Ascending aorta (tissue), 2 donors: Measurements from ENCODE around the gene PCYT1A. TPM values are rescaled to one million over a fixed set of nuclear protein-coding genes. Genes with fewer than 3 reads are reported as not detected.

Source experiments
- DNase-seq, 2 donors: peaks; one replicate each; pipeline ENCODE4 v3.0.0-alpha.2; 2019; ENCODE audit warnings: low spot score in 2 of 2
- H3K27ac ChIP-seq, 2 donors: fragments of 200-600 bp; sonication (generic); one replicate each; pipeline ENCODE4 v1.5.1; 2016 to 2017; ENCODE audit warnings: mild to moderate bottlenecking in 1 of 2
- H3K27me3 ChIP-seq: fragments of 200-600 bp; sonication (generic); one replicate; pipeline ENCODE4 v1.5.1; 2017
- H3K36me3 ChIP-seq, 2 donors: fragments of 200-600 bp; sonication (generic); one replicate each; pipeline ENCODE4 v1.5.1; 2016
- H3K4me1 ChIP-seq, 2 donors: fragments of 200-600 bp; sonication (generic); one replicate each; pipeline ENCODE4 v1.5.1; 2016 to 2017; ENCODE audit warnings: mild to moderate bottlenecking in 1 of 2
- H3K4me3 ChIP-seq, 2 donors: fragments of 200-600 bp; sonication (generic); one replicate each; pipeline ENCODE4 v1.5.1; 2016 to 2017; ENCODE audit warnings: mild to moderate bottlenecking in 1 of 2
- H3K9me3 ChIP-seq, 2 donors: fragments of 200-600 bp; sonication (generic); one replicate each; pipeline ENCODE4 v1.5.1; 2016
- intact Hi-C: fragments of 100-400 bp; cut with DNase I; formaldehyde crosslinking; loops from one replicate; pipeline ENCODE4 v1.15.1; 2023
- total RNA-seq: library from RNA; depleted of rRNA; stranded (reverse); fragments of >200 nt; gene quantifications from one replicate; pipeline ENCODE4 v1.1.0, GENCODE V29; 2016
- TF ChIP-seq, protein P1 (sequence below), 3 experiments: fragments of 200-600 bp in 2 of 3; fragments of 450-650 bp in 1 of 3; sonication (generic) in 2 of 3; IDR thresholded peaks; one replicate each; pipeline ENCODE4 v1.5.1; 2016 to 2019; ENCODE audit warnings: antibody characterized with exemption in 3 of 3, mild to moderate bottlenecking in 1 of 3, moderate library complexity in 1 of 3

Gene PCYT1A
- total RNA-seq, 1 donor from 2014 or later, result 30.7 TPM

DNA sequence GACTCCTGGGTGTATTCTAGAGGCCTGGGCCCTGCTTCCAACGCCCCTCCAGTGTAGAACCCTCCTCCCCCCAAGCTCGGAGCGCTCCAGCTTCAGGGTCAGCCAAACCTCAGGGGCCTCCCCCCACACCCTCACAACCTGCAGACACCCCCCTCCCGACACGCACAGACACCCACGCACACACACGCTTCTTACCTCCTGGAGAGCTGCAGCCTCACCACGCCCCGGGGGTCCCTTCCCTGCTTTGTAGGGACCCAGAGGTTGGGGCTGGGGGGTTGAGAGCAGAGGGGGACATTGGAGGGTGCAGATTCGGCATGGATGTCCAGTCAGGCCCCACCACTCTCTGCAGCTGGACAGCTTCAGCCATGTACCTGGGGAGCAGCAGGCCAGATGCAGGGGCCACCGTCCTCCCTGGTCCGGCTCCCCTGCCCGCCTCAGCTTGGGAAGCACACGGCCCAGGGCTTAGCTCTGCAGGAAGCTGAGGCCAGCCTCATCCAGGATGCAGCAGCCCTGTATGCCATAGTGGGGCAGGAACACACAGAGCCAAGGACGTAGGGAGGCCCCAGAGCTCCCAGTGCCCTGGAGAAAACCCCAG, 89.3 kb downstream of the PCYT1A start:
- no peaks in the 10 kb centered on the region for H3K9me3 ChIP-seq
- intact Hi-C loops, result loop anchor here (5.0 kb wide), 1 partner anchor 126 kb away; no protein-coding TSS in a partner anchor
- H3K27me3 ChIP-seq, result no peaks in the 10 kb centered on the region
- TF ChIP-seq, protein P1, sequence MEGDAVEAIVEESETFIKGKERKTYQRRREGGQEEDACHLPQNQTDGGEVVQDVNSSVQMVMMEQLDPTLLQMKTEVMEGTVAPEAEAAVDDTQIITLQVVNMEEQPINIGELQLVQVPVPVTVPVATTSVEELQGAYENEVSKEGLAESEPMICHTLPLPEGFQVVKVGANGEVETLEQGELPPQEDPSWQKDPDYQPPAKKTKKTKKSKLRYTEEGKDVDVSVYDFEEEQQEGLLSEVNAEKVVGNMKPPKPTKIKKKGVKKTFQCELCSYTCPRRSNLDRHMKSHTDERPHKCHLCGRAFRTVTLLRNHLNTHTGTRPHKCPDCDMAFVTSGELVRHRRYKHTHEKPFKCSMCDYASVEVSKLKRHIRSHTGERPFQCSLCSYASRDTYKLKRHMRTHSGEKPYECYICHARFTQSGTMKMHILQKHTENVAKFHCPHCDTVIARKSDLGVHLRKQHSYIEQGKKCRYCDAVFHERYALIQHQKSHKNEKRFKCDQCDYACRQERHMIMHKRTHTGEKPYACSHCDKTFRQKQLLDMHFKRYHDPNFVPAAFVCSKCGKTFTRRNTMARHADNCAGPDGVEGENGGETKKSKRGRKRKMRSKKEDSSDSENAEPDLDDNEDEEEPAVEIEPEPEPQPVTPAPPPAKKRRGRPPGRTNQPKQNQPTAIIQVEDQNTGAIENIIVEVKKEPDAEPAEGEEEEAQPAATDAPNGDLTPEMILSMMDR (IDR thresholded peaks at IDR 0.05), result no peak
- no peak overlapping the region for H3K27ac ChIP-seq
- DNase-seq, result no peak
- H3K36me3 ChIP-seq, result no peaks in the 10 kb centered on the region
- no peaks in the 10 kb centered on the region for H3K4me1 ChIP-seq
- no peak overlapping the region for H3K4me3 ChIP-seq

DNA sequence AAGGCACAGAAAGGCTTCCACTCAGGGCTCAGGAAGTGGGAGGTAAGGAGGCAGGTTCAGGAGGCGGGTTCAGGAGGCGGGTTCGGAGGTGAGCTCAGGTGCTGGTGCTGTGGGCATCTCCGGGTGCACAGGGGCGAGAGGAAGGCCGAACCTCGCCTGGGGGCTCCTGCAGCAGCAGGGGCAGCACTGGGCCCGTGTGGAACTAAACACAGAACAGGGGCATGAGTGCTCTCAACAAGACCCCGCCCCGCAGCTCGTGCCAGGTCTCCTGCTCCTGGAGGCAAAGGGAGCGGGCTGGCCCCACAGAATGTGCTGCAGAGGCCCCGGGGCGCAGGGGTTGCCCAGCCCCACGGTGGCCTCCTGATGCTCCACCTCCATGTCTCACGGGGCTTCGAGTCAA, 90.0 kb downstream of the PCYT1A start:
- TF ChIP-seq, protein P1 (IDR thresholded peaks at IDR 0.05), result no peak
- Histone ChIP-seq H3K9me3 (no peaks in the 10 kb centered on the region), H3K36me3 (no peaks in the 10 kb centered on the region), H3K27ac (no peak overlapping the region), H3K4me1 (no peaks in the 10 kb centered on the region), H3K4me3 (no peak overlapping the region), H3K27me3 (no peaks in the 10 kb centered on the region)
- no peak for DNase-seq
- intact Hi-C loops, result loop anchor here (5.0 kb wide), 1 partner anchor 125 kb away; no protein-coding TSS in a partner anchor

DNA sequence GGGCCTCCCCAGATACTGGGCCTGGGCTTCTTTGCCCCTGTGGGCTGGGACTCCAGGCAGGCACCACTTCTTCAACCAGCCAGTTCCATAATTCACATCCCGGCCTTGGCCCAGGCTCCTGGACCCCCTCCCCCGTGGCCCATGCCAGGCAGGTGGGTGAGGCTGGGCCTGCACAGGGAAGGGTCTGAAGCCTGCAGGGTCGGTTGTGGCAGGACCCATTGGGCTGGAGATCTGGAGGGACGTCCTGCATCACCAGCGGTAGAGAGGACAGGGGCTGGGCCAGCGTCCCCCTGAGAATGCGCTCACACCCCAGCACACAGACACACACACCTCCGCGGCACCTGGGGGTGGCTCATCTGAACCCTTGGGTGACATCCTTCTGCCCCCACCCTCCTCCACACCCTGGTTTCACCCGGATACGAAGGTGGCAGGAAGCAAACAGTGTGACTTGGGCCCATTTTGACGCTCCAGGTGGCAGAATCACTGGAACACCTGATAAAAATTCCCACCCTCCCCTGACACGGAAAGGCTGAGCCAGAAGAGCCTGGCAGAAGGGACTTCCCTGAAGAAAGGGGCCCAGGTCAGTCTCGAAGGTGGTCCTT, 91.8 kb downstream of the PCYT1A start:
- Histone ChIP-seq H3K27me3 (no peaks in the 10 kb centered on the region), H3K9me3 (no peaks in the 10 kb centered on the region), H3K36me3 (no peaks in the 10 kb centered on the region), H3K27ac (no peak overlapping the region), H3K4me3 (no peak overlapping the region), H3K4me1 (no peaks in the 10 kb centered on the region)
- intact Hi-C loops, result loop anchor here (5.0 kb wide), 1 partner anchor 123 kb away; no protein-coding TSS in a partner anchor
- no peak for DNase-seq
- TF ChIP-seq, protein P1 (IDR thresholded peaks at IDR 0.05), result no peak

DNA sequence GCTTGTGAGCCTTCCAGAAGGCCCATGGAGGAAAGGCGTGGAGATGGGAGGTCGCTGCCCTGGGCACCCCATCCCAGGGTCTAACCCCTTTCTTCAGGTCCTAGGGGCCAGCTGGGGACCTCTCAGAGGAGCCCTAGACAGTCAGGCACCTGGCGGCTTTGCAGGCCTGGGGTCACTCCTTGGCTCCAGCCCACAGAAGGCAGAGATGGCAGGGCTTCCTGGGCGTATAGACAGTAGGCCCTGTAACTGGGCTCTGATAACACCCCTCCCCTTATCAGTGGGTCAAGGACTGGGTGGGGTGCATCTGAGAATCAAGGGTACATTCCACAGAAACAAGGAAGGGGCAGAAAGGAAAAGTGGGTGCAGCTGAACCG, 93.0 kb downstream of the PCYT1A start:
- intact Hi-C loops, result no loop called here
- DNase-seq, result no peak
- no peak overlapping the region for H3K4me3 ChIP-seq
- H3K9me3 ChIP-seq, result no peaks in the 10 kb centered on the region
- no peak overlapping the region for H3K27ac ChIP-seq
- TF ChIP-seq, protein P1 (IDR thresholded peaks at IDR 0.05), result no peak
- H3K4me1 ChIP-seq, result no peaks in the 10 kb centered on the region
- no peaks in the 10 kb centered on the region for H3K27me3 ChIP-seq
- H3K36me3 ChIP-seq, result no peaks in the 10 kb centered on the region

DNA sequence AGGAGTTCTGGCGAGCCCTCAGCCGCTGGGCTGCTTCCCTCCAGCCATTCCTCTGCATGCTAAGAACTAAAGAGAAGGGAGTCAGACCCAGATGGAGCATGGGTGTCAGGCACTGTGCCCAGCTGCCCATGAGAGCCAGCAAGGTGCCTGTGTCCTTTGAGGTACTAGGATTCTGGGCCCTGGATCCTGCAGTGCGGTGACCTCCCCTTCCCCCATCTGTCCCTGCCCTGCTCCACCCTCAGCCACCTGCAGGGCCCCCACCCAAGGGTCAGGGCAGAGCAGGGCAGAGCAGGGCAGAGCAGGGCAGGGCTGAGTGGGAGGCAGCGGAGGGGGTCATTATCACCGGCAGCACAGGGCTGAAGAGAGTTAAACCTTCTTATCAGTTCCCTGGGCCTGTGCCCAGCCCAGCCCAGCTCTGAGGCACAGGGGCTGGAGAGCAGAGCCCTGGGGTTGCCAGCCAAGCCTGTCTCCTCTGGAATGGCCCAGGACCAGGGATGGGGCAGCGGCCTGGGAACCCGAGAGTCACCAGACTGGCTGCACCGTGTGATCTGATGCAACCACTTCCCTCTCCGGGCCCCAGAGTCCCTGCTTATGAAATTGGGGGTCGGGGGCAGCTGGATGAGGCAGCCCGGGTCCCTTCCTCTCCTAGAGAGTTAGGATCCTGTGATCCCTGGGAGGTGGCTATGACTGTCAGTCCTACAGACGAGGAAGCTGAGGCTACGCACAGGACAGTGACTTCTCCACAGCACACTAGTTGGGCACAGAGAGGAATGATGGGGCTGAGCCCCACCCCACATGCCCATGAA, 93.6 kb downstream of the PCYT1A start:
- no peak for DNase-seq
- intact Hi-C loops, result no loop called here

More for the DNA sequence above, 93.6 kb downstream of the PCYT1A start:
- Histone ChIP-seq H3K27me3 (no peaks in the 10 kb centered on the region), H3K27ac (no peak overlapping the region), H3K4me1 (no peaks in the 10 kb centered on the region), H3K9me3 (no peaks in the 10 kb centered on the region), H3K4me3 (no peak overlapping the region), H3K36me3 (no peaks in the 10 kb centered on the region)
- TF ChIP-seq, protein P1 (IDR thresholded peaks at IDR 0.05), result no peak
